Measurements from ENCODE around the gene RWDD4. TPM values are rescaled to one million over a fixed set of nuclear protein-coding genes. Genes with fewer than 3 reads are reported as not detected.

Gene RWDD4
- total RNA-seq (2021) = 16.8 and 21.5 TPM in 2 replicates
- Bru-seq, nascent RNA = percentile 63 among the genes with signal in this experiment
- BruChase-seq, experiment 1, labeled RNA remaining after a 2-hour chase = percentile 72 among the genes with signal in this experiment
- BruChase-seq, experiment 2, labeled RNA remaining after a 6-hour chase = percentile 69 among the genes with signal in this experiment
- long read RNA-seq, transcript RWDD4-202 (7 exons, 2,590 nt) = major isoform, 18 of 29 reads
- long read RNA-seq, partial matches to known transcripts = 0 of 29 reads
- long read RNA-seq, other reads (novel, unspliced or antisense) = 11 of 29 reads

DNA sequence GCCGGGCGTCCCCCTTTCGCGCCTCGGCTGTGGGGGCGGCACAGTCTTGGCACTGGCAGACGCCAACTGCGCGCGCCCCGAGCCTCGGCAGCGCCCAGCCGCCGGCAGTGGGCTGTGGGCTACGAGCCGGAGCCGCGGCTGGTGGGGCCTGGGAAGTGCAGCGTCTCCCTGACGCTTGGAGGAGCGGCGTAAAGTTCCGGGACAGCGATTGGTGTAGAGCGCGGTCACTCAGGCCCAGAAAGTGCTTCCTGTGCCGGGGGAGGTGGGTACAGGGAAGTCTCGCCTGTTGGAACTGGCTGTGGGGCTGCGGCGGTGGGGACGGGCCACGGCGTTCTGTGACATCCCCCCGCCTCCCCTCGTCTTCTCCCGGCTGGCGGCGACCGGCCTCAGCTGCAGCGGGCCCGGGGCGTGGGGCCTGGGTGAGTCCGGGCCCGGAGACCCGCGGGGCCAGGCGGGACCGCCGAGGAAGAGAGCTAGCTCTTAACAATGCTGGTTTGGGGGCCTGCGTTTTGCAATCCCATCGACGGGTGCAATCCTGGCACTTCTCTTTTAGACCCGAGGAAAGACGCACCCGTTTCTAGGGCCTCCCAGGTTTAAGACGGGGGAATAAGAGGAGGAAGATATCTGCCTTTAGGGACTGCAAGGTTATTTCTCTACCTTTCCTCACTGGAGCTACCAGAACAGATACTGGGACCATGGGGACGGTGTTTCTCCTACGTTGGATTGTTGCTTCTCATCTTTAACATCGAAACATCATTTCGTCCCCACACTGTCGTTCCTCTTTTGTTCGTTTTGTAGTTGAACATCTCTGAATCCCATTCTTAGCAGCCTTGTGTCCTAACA is at the start of gene RWDD4, which contains the start of gene TRAPPC11:
Gene RWDD4, minus strand, starts transcription at position 157 of the 843 bp plus-strand sequence. CDS start 233 bp downstream, outside the sequence.
Gene TRAPPC11, plus strand, starts transcription at position 265 of the 843 bp plus-strand sequence. CDS start 4,575 bp downstream, outside the sequence.
- peak within 1 kb of the TSS; percentile 91 for H2AFZ ChIP-seq
- DNase-seq = peak; percentile 89 to 96
- CTCF ChIA-PET = no interaction called here

DNA sequence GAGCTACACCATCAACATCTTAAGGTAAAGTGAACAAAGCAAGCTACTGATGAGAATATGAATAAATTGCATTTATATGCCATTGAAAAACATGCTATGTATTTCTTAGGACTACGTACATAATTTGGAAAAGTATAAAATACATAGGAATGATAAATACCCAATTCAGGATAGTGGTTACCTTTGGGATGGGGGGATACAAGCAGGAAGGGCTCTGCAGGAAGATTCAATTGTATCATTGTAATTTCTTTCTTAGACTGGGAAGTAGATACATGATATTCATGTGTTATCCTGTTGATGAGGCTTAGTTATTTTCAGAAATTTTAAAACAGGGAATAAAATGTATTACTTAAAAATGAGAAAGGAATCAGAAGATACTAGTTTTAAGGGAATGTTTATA is 43.5 kb upstream of the RWDD4 start:
- no peaks in the 10 kb centered on the region for H3K9me3 ChIP-seq (ENCODE audit: insufficient read depth, low read depth)
- no TSS peak for BruUV-seq (replicated peaks)
- H3K4me2 ChIP-seq = no peak overlapping the region
- H3K4me1 ChIP-seq (replicated peaks; ENCODE audit: insufficient read depth) = no peaks in the 10 kb centered on the region
- H3K4me3 ChIP-seq = no peak overlapping the region
- POLR2A ChIA-PET (ENCODE audit: unreplicated experiment) = interaction anchor here (0.6 kb wide), 1 partner anchor 35 kb away, joined by 4 read pairs; no protein-coding TSS in a partner anchor
- H3K36me3 ChIP-seq (ENCODE audit: low read depth) = 0 out of 2 replicates have a peak, but pooled peaks cover 9% of the 10 kb centered on the region
- H3K79me2 ChIP-seq (ENCODE audit: low read depth) = no peaks in the 10 kb centered on the region
- no peak overlapping the region for H3K27ac ChIP-seq
- no peak overlapping the region for H2AFZ ChIP-seq
- DNase-seq = no peak
- TF ChIP-seq, protein P1, sequence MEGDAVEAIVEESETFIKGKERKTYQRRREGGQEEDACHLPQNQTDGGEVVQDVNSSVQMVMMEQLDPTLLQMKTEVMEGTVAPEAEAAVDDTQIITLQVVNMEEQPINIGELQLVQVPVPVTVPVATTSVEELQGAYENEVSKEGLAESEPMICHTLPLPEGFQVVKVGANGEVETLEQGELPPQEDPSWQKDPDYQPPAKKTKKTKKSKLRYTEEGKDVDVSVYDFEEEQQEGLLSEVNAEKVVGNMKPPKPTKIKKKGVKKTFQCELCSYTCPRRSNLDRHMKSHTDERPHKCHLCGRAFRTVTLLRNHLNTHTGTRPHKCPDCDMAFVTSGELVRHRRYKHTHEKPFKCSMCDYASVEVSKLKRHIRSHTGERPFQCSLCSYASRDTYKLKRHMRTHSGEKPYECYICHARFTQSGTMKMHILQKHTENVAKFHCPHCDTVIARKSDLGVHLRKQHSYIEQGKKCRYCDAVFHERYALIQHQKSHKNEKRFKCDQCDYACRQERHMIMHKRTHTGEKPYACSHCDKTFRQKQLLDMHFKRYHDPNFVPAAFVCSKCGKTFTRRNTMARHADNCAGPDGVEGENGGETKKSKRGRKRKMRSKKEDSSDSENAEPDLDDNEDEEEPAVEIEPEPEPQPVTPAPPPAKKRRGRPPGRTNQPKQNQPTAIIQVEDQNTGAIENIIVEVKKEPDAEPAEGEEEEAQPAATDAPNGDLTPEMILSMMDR (conservative IDR thresholded peaks at IDR 0.05) = no peak
- TF ChIP-seq EZH2 (IDR thresholded peaks at IDR 0.05; ENCODE audit: low read depth) = no peak
- intact Hi-C loops (cut with micrococcal nuclease; ENCODE audit: unreplicated experiment) = no loop called here
- CTCF ChIA-PET = no interaction called here
- no peaks in the 10 kb centered on the region for H3F3A ChIP-seq (ENCODE audit: insufficient read depth, low read depth)
- no peaks in the 10 kb centered on the region for H4K20me1 ChIP-seq (ENCODE audit: insufficient read depth)
- no peaks in the 10 kb centered on the region for H3K9me2 ChIP-seq (ENCODE audit: insufficient read depth)
- H3K27me3 ChIP-seq (ENCODE audit: insufficient read depth, low read depth) = no peaks in the 10 kb centered on the region

More for the DNA sequence above, at the start of gene RWDD4, which contains the start of gene TRAPPC11:
- intact Hi-C loops (cut with micrococcal nuclease; ENCODE audit: unreplicated experiment) = loop anchor here (1.0 to 2.0 kb wide), 2 partner anchors 155 to 186 kb away; no protein-coding TSS in a partner anchor
- Histone ChIP-seq H3K79me2 (ENCODE audit: low read depth) (peaks cover 31% of the 10 kb centered on the region), H3K4me1 (replicated peaks; ENCODE audit: insufficient read depth) (peaks cover 18% of the 10 kb centered on the region), H4K20me1 (ENCODE audit: insufficient read depth) (no peaks in the 10 kb centered on the region), H3K27ac (peak within 1 kb of the TSS; percentile 28), H3K9me3 (ENCODE audit: insufficient read depth, low read depth) (no peaks in the 10 kb centered on the region), H3K36me3 (ENCODE audit: low read depth) (no peaks in the 10 kb centered on the region), H3K27me3 (ENCODE audit: insufficient read depth, low read depth) (no peaks in the 10 kb centered on the region), H3K9me2 (ENCODE audit: insufficient read depth) (no peaks in the 10 kb centered on the region), H3K4me3 (peak within 1 kb of the TSS; percentile 92), H3K4me2 (peak within 1 kb of the TSS; percentile 93), H3F3A (ENCODE audit: insufficient read depth, low read depth) (no peaks in the 10 kb centered on the region)
- POLR2A ChIA-PET (ENCODE audit: unreplicated experiment) = interaction anchor here (0.7 kb wide), 1 partner anchor 82 kb away, joined by 4 read pairs; no protein-coding TSS in a partner anchor
- no TSS peak for BruUV-seq (replicated peaks)
- TF ChIP-seq EZH2 (IDR thresholded peaks at IDR 0.05; ENCODE audit: low read depth) = no peak
- TF ChIP-seq, protein P1 (conservative IDR thresholded peaks at IDR 0.05) = no peak; the same call in 1 of the 2 replicates

GRCh38 chr4:183700407-183700806 is 41.4 kb upstream of the RWDD4 start:
- no peak for DNase-seq
- no peaks in the 10 kb centered on the region for H3F3A ChIP-seq (ENCODE audit: insufficient read depth, low read depth)
- CTCF ChIA-PET = no interaction called here

More at GRCh38 chr4:183700407-183700806, 41.4 kb upstream of the RWDD4 start:
- no TSS peak for BruUV-seq (replicated peaks)
- POLR2A ChIA-PET (ENCODE audit: unreplicated experiment) = no interaction called here
- Histone ChIP-seq H2AFZ (no peak overlapping the region), H3K4me1 (replicated peaks; ENCODE audit: insufficient read depth) (no peaks in the 10 kb centered on the region), H3K79me2 (ENCODE audit: low read depth) (no peaks in the 10 kb centered on the region), H3K27me3 (ENCODE audit: insufficient read depth, low read depth) (no peaks in the 10 kb centered on the region), H3K27ac (no peak overlapping the region), H3K4me2 (no peak overlapping the region), H3K9me3 (ENCODE audit: insufficient read depth, low read depth) (no peaks in the 10 kb centered on the region), H4K20me1 (ENCODE audit: insufficient read depth) (no peaks in the 10 kb centered on the region), H3K9me2 (ENCODE audit: insufficient read depth) (no peaks in the 10 kb centered on the region), H3K4me3 (no peak overlapping the region), H3K36me3 (ENCODE audit: low read depth) (0 out of 2 replicates have a peak, but pooled peaks cover 9% of the 10 kb centered on the region)
- TF ChIP-seq EZH2 (IDR thresholded peaks at IDR 0.05; ENCODE audit: low read depth) = no peak
- TF ChIP-seq, protein P1 (conservative IDR thresholded peaks at IDR 0.05) = no peak; the same call in 1 of the 2 replicates
- intact Hi-C loops (cut with micrococcal nuclease; ENCODE audit: unreplicated experiment) = no loop called here
